Gastroesophageal sphincter (tissue), 3 donors: ENCODE results near the gene TMC1.

Source experiments
- POLR2A ChIP-seq, 2 donors: fragments of 450-650 bp; IDR thresholded peaks; one replicate each; pipeline ENCODE4 v1.6.1; 2017; ENCODE audit warnings: antibody characterized with exemption in 2 of 2, mild to moderate bottlenecking in 2 of 2, moderate library complexity in 1 of 2
- POLR2AphosphoS5 ChIP-seq: sonication (generic); formaldehyde crosslinking; IDR thresholded peaks from one replicate; pipeline ENCODE4 v1.6.1; 2017; ENCODE audit warnings: antibody characterized with exemption
- TF ChIP-seq, protein P1 (sequence below), 4 experiments: fragments of 200-600 bp in 2 of 4; fragments of 450-650 bp in 2 of 4; sonication (generic) in 1 of 4; IDR thresholded peaks; one replicate each; pipeline ENCODE4 v1.5.1; 2017 to 2019; ENCODE audit warnings: antibody characterized with exemption in 4 of 4, mild to moderate bottlenecking in 2 of 4, moderate library complexity in 2 of 4

DNA sequence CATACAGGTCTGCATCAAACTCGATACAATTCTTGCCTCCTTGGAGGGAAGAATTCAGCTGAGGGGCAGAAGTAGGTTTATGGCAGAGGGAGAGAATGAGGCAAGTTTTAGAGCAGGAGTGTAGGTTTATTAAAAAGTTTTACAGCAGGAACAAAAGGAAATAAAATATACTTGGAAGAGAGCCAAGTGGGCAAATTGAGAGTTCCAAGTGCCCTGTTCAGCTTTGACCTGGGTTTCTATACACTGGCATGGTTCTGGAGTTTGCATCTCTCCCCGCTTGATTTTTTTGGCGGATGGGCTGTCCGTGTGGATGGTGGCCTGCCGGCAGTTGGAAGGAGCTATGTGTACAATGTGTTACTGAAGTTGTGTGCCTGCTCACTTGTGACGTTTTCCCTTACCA, 315.4 kb downstream of the TMC1 start:
- TF ChIP-seq, protein P1, sequence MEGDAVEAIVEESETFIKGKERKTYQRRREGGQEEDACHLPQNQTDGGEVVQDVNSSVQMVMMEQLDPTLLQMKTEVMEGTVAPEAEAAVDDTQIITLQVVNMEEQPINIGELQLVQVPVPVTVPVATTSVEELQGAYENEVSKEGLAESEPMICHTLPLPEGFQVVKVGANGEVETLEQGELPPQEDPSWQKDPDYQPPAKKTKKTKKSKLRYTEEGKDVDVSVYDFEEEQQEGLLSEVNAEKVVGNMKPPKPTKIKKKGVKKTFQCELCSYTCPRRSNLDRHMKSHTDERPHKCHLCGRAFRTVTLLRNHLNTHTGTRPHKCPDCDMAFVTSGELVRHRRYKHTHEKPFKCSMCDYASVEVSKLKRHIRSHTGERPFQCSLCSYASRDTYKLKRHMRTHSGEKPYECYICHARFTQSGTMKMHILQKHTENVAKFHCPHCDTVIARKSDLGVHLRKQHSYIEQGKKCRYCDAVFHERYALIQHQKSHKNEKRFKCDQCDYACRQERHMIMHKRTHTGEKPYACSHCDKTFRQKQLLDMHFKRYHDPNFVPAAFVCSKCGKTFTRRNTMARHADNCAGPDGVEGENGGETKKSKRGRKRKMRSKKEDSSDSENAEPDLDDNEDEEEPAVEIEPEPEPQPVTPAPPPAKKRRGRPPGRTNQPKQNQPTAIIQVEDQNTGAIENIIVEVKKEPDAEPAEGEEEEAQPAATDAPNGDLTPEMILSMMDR (IDR thresholded peaks at IDR 0.05): no peak
- TF ChIP-seq POLR2A (IDR thresholded peaks at IDR 0.05) (no peak), POLR2AphosphoS5 (no peak)
